GM04503 (cell line): ENCODE results near the gene ZNF22.
A peak's percentile ranks its signal among the peaks of the same experiment; 100 is the strongest.
"Not testable (repeated sequence)": the region's sequence is repeated elsewhere in the genome, so short reads cannot be mapped to it uniquely, and the experiment has no call there.

Source experiments
- DNase-seq: peaks from one replicate; pipeline ENCODE4 v3.0.0-alpha.2; 2012; ENCODE audit warnings: low read depth

Gene ZNF22

DNA sequence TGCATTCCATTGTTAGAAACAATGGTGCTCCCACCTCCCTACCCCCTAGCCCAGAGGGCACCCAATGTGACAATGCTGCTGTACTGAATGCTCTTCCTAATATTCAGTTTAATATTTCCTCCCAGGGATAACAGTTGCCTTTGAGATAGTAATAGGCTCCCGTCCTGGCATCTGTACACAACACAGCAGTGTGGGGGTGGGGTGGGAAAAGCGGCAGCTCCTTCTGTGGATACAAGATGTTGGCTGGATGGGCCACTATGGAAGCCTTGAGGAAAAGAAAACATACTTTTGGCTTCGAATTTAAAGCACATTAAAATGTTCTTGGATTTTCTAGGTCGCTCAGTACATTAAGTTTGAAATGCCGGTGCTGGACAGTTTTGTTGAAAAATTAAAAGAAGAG, 9.2 kb upstream of the ZNF22 start:
- no peak for DNase-seq

DNA sequence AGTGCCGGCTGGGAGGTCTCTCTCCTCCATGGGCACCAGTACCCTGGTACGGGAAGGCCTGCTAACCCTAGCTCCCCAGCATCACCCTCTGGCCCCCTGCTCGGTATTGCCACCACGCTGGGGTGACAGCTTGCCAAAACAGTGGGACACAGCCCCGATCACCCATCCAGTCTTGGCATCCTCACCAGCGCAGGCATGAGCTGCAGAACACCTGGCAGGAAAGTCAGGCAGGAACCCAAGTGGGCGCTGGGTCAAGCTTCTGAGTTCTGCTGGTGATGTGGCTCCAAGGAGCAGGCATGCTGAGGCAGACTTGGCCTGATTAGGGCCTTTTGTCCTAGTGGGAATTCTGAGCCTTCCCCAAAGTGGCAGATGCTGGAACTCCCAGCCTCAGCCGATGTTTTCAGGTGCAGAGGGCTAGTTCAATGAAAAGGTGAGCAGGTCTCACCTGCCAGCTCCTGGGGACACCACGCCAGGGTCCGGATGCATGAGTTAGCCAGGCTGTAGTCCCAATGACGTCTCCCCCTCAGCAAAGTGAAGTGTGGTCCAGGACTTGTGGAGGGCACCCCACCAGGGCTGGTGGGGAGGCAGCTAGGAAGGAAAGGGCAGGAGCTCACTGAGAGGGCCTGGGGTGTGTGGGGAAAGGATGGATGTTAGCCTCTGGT, 8.5 kb upstream of the ZNF22 start:
- no peak for DNase-seq

DNA sequence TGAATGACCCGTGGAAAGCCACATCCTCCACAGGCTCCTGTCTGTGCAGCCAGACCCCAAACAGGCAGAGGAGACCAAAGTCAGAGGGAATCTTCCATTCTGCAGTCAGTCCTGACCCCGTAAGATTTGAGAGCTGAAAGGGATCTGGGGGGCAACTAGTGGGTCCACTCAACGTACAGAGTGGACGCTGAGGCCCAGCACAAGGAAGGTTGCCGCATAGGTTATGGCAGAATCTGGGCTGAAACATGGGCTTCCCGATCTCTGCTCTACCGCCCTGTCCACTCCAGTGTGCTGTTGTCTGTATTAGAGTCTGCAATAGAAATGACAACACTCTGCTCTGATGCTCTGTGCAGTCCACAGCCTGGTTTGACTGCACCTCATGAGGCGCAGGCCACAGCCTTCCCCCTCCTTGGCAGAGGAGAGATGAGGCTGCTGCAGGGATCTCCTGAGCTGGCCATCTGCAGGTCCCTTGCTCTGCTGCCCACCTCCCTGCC, 7.9 kb upstream of the ZNF22 start:
- no peak for DNase-seq

DNA sequence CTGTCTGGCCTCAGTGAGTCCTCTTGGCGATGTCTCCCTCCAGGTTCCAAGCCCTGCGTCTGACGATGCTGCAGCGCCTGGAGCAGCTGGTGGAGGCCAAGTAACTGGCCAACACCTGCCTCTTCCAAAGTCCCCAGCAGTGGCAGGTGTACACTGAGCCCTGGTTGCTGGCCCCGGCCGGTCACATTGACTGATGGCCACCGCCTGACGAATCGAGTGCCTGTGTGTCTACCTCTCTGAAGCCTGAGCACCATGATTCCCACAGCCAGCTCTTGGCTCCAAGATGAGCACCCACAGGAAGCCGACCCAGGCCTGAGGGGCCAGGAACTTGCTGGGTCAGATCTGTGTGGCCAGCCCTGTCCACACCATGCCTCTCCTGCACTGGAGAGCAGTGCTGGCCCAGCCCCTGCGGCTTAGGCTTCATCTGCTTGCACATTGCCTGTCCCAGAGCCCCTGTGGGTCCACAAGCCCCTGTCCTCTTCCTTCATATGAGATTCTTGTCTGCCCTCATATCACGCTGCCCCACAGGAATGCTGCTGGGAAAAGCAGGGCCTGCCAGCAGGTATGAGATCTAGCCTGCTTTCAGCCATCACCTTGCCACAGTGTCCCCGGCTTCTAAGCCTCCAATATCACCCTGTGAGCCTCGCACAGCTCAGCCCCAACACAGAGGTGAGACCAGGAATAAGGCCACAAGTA, 7.3 kb upstream of the ZNF22 start:
- DNase-seq, result no peak

DNA sequence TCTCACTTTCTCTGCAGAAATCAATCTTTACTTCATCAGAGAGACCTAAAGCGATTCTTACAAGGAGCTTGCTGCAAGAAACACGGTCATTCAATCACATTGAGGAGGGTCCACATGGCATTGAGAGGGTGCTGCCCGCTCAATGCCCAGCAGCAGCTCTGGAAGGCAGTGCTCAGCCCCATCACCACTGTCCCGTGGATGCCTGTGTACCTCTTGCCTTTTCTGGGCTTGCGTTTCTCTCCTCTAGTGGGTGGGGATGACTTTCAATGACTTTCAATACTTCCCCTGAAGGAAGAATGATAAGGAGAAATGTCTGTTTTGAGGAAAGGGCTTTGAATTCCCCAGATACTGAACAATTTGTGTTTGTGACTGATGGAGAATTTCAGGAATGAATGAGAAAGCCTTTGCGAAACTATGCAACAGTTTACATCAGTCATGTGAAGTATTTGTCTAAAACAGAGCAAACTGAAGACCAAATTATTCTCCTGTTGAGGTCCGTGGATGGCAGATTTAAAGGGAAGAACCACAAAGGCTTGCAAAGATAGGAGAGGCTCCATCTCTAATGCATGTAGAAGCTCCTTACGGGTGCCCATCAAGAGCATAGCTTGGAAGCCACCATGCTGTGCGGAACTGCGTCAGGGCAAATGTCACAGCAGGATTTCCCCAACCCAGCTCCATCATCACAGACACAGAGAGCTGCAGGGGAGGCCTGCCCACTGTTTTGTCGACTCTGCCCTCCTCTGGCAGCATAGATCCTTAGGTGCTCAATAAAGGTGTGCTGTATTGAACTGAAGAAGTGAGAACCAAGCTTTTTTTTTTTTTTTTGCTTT, 6.6 kb upstream of the ZNF22 start:
- peak; percentile 40 for DNase-seq

DNA sequence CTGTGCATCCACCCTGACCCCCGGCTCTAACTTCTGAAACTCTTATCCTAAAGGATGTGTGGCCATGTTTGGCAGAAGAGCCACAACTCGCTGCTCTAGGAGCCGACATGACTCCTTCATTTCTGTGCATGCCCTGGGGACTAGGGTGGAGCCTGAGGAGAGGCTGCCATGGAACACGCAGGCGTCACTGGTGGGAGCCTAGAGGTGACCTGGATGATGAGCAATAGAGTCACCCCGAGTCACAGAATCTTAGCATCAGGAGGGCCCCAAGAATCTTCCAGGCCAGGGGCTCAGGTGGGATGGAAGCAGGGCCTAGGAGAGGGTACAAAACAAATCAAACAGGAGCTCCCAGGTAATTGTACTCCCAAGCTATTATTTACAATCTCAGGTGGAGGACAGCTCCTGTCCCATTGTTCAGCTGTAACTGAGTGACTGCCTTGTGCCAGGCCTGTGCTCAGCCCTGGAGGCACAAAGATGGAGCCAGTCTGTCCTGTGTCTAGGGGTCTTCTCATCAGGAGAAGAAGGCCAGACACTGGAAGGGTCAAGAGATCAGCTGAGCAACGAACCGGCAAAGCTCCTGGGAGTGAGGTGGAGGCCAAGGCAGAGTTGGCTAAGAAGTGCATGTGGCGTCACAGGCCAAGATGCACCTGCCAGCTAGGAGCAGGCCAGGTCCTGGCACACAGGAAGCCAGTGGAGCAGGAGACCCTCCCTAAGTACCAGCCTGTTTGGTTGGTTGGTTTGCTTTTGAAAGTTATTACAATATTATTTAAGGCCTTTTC, 5.8 kb upstream of the ZNF22 start:
- DNase-seq, result no peak

DNA sequence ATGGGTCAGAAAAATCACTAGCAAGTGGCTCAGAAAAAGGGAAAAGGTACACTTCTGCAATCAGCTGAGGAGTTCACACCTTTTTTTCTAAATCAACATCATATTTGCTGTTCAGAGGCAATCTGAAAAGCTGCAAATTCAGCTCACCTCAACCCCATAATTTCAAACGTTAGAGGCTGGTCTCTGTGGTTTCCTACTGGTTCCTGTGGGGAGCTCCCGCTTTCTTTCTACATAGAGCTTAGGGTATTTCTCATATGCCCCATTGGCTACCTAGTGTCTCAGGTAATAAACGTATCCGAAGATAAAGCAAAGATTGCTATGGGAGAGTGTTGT, 5.2 kb upstream of the ZNF22 start:
- DNase-seq, result no peak

DNA sequence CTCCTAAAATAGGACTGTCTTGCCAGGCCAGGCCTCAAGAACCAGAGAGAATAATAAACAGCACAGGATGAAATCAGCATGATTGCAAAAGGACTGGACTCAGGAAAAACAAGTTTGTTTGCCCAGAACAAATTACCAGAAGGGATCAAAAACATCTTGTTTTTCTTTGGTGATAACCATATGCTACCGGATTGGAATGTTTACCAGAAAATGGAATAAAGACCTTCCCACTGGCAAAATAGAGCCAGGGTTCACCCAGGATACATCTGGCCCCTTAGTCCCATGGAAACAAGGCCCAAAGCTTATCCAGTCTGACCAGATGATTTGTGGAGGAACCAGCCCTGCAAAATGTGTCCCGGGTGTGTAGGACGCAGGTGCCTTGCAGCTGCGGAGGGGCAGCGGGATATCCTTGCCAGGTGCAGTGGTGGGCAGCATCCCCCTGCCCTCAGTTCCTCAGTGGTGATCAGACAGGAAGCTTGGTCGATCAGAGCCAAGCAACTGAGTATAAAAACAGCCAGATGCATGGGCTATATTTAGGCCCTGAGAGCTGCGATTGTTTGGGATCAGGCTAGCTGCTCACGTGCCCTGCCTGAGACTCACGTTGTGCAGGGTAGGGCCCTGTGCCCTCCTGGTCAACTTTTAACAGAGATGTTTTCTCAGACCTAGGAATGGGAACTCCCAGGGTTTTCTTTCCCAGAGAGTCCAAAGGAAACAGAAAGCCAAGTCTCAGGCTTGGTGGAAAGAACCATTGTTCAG, 4.6 kb upstream of the ZNF22 start:
- peak; percentile 64 for DNase-seq

GRCh38 chr10:44997105-44997748, 3.5 kb upstream of the ZNF22 start:
- DNase-seq, result no peak

DNA sequence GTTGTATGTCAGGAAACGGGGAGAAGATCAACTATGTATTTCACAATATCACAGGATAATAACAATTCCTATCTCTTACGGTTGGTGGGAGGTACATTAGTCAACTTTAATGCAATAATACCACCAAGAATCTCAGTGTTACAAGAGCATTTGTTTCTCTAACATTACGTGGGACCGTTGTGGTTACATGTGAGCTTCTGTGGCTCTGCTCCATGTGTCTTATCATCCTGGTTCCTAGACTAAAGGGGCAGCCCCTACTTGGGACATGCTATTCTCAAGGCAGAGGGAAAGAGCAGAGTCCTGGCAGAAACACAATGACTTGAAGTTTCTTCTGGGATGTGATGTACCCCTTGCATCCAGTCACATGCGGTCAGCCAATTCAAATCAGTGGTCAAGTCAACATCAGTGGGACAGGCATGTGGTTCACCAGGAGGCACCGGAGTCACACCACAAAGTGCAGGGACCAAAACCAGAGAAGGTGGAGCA, 2.5 kb upstream of the ZNF22 start:
- DNase-seq, result no peak

DNA sequence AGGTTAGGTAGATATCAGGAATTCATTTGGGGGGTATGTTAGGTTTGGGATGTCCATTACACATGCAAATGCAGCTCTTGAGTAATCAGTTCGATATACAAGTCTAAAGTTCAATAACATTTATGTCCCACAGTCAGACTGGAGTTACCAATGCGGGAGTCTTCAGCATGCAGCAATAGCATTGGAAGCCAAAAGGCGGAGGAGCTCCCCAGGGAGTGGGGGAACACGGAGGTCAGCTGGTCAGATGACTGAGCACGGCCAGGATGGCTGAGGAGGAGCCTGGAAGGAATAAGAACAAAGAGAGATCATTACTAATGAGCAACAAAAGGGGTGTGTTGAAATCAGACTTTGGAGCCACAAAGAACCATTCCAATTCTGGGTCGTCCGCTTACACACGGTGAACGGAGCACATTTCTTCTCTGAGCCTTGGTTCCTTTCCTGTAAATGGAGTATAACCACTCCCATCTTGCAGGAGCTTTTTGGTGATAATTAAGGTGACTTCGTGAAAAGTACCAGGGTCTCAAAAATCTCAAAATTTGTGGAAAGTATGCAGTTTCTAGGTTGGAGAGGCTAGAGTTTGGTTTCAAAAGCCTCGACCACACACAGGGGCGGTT, 478 bp upstream of the ZNF22 start:
- DNase-seq, result no peak

DNA sequence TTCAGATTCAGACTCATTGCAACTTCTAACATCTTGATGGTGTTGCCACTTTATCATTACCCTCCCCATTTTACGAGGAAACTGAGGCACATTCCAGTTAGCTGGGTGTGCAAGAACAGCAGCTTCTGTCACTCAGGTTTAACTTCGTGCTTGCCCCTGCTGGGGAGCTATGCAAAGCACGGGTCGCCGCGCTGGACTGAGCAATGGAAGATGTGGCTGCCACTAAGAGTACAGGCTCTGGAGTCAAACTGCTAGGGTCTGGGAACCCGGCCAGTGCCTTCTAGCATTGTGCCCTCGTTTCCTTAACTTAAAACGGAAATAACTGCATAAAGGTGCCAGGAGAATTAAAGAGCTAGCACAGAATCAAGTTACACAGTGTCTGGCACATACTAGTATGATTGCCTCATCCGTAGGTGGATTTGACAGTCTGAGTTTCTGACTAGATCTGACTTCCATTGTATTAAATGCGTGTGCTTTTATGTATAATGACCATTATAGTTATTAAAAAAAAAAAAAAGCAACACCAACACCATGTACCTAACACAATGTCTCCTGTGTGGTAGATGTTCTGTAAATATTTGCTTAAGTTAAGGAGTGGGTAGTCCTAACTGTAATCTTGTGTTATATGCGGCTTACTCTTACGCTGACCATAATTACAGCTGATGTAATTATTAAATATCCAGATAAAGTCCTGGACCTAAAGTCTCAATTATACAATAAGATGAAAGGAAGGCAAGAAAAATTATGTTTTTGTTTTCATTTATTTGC, 842 bp downstream of the ZNF22 start:
- DNase-seq, result no peak

GRCh38 chr10:45003432-45004000, 2.8 kb downstream of the ZNF22 start:
- no peak for DNase-seq

GRCh38 chr10:45004661-45005060, 3.9 kb downstream of the ZNF22 start:
- DNase-seq, result no peak

- DNase-seq, result no peak
Measured at GRCh38 chr10:45005284-45005683, 4.6 kb downstream of the ZNF22 start.

- no peak for DNase-seq
Measured at GRCh38 chr10:45006276-45007030, 5.7 kb downstream of the ZNF22 start.

GRCh38 chr10:45008524-45009161, 7.9 kb downstream of the ZNF22 start:
- DNase-seq, result peak; percentile 62

- DNase-seq, result not testable (repeated sequence)
Measured at GRCh38 chr10:45014557-45014956, 13.8 kb downstream of the ZNF22 start.
